K562 (cell line): ENCODE measurements around the gene NUP205. TPM values are rescaled to one million over a fixed set of nuclear protein-coding genes. Genes with fewer than 3 reads are reported as not detected.

Experiments
- ATAC-seq: fragments of 200-7000 bp; cut with Tn5 transposase; 3 replicates; pipeline ENCODE4 v1.9.1; 2020; ENCODE audit warnings: moderate library complexity
- BruUV-seq: library from RNA; stranded (reverse); fragments of 400-500 nt; replicated peaks from 2 replicates; lab custom pipeline; 2021; lab: Mats Ljungman, UMichigan
- CTCF ChIA-PET: fragments of 300-600 bp; formaldehyde crosslinking; extraction: SDS; loops from one replicate; lab custom pipeline; 2021; ENCODE audit warnings: low intra/inter-chr PET ratio; lab: Yijun Ruan, JAX
- POLR2A ChIA-PET: fragments of 300-600, 350-650 bp; sonication (Branson Sonifier 250); formaldehyde crosslinking; extraction: SDS; loops from one replicate; lab custom pipeline; 2021; ENCODE audit warnings: antibody characterized with exemption, inconsistent platforms; lab: Yijun Ruan, JAX
- DNase-seq, 4 experiments: peaks; one replicate each; pipeline versions ENCODE4 v3.0.0 to v3.0.0-alpha.2; 2011 to 2018; ENCODE audit warnings: low spot score in 3 of 4, mixed read lengths in 3 of 4; ENCODE audit errors: extremely low read depth in 1 of 4
- FAIRE-seq: peaks from 2 replicates; lab custom pipeline; 2011; peaks lifted over from hg19 to GRCh38; lab: Jason Lieb, UNC
- H2AFZ ChIP-seq: 2 replicates; pipeline ENCODE4 v1.6.0; 2011; ENCODE audit warnings: low read depth, low read length, control low read depth, inconsistent platforms
- H3K27ac ChIP-seq: fragments of 200-600 bp; 3 replicates; pipeline ENCODE4 v1.8.0; 2011; ENCODE audit warnings: low read depth, mild to moderate bottlenecking, control low read depth, inconsistent platforms, low read length, moderate library complexity, mixed read lengths; ENCODE audit errors: extremely low read depth
- H3K27me3 ChIP-seq, 2 experiments: fragments of 300-600 bp in 1 of 2; 2 replicates in 1 of 2; 3 replicates in 1 of 2; pipeline versions ENCODE4 v1.6.0 to v1.8.0; 2011; ENCODE audit warnings: inconsistent platforms in 2 of 2, low read length in 2 of 2, mild to moderate bottlenecking in 1 of 2, mixed read lengths in 1 of 2, moderate library complexity in 1 of 2; ENCODE audit not compliant: control insufficient read depth in 2 of 2, insufficient read depth in 2 of 2
- H3K36me3 ChIP-seq: fragments of 300-600 bp; 3 replicates; pipeline ENCODE4 v1.8.0; 2011; ENCODE audit warnings: mild to moderate bottlenecking, low read length, inconsistent platforms; ENCODE audit not compliant: control insufficient read depth, insufficient read depth
- H3K4me1 ChIP-seq, 2 experiments: fragments of 200-600 bp in 1 of 2; replicated peaks in 1 of 2; 2 replicates in 1 of 2; 3 replicates in 1 of 2; pipeline versions ENCODE4 v1.5.1 to v1.8.0; 2011; ENCODE audit warnings: inconsistent platforms in 2 of 2, low read length in 2 of 2, mild to moderate bottlenecking in 1 of 2, mixed read lengths in 1 of 2, moderate library complexity in 1 of 2; ENCODE audit not compliant: control insufficient read depth in 2 of 2, insufficient read depth in 2 of 2
- H3K4me2 ChIP-seq: 2 replicates; pipeline ENCODE4 v1.6.1; 2011; ENCODE audit warnings: low read length, control low read depth, inconsistent platforms, mixed read lengths; ENCODE audit not compliant: insufficient read depth
- H3K4me3 ChIP-seq: fragments of 200-600 bp; sonication (generic), shearing (Covaris generic); 2 replicates; pipeline ENCODE4 v1.5.1; 2016; ENCODE audit warnings: control low read depth, inconsistent platforms
- H3K79me2 ChIP-seq: fragments of 200-600 bp; 3 replicates; pipeline ENCODE4 v1.8.0; 2011; ENCODE audit warnings: low read length, inconsistent platforms; ENCODE audit not compliant: control insufficient read depth, insufficient read depth
- H3K9ac ChIP-seq, 2 experiments: 2 replicates each; pipeline versions ENCODE4 v1.6.0 to v1.6.1; 2011; ENCODE audit warnings: low read depth in 2 of 2, low read length in 2 of 2, control low read depth in 1 of 2, inconsistent platforms in 1 of 2, mild to moderate bottlenecking in 1 of 2, mixed read lengths in 1 of 2; ENCODE audit not compliant: insufficient read depth in 1 of 2
- H3K9me1 ChIP-seq: one replicate; pipeline ENCODE4 v1.6.0; 2011; ENCODE audit warnings: inconsistent platforms, mild to moderate bottlenecking, low read length, moderate library complexity; ENCODE audit not compliant: control insufficient read depth, insufficient read depth
- H3K9me3 ChIP-seq: replicated peaks from 2 replicates; pipeline ENCODE4 v1.5.1; 2011; ENCODE audit warnings: low read depth, low read length, inconsistent platforms; ENCODE audit not compliant: control insufficient read depth, insufficient read depth
- H4K20me1 ChIP-seq: replicated peaks from 2 replicates; pipeline ENCODE4 v1.6.1; 2011; ENCODE audit warnings: low read length, inconsistent platforms, mixed read lengths; ENCODE audit not compliant: control insufficient read depth, insufficient read depth
- CBFA2T3 ChIP-seq: fragments of 450-650 bp; IDR thresholded peaks from 2 replicates; pipeline ENCODE4 v1.6.1; 2017
- NCOA4 ChIP-seq: fragments of 450-650 bp; IDR thresholded peaks from 2 replicates; pipeline ENCODE4 v1.6.1; 2018; ENCODE audit warnings: mild to moderate bottlenecking; ENCODE audit not compliant: partially characterized antibody
- POLR2AphosphoS2 ChIP-seq: IDR thresholded peaks from 2 replicates; pipeline ENCODE4 v1.6.1; 2012; ENCODE audit warnings: low read length, improper control_type of control experiment
- RBM22 ChIP-seq: fragments of 200-400 bp; formaldehyde crosslinking; IDR thresholded peaks from 2 replicates; pipeline ENCODE4 v1.6.1; 2018; ENCODE audit warnings: low read length, low read depth; ENCODE audit not compliant: poor library complexity, severe bottlenecking
- SIN3B ChIP-seq: fragments of 450-650 bp; IDR thresholded peaks from 2 replicates; pipeline ENCODE4 v1.6.1; 2017; ENCODE audit warnings: low read depth, mild to moderate bottlenecking, moderate library complexity
- XRCC3 ChIP-seq: fragments of 450-650 bp; IDR thresholded peaks from 2 replicates; pipeline ENCODE4 v1.6.1; 2017; ENCODE audit warnings: mild to moderate bottlenecking, moderate library complexity
- ZNF143 ChIP-seq: sonication (generic); formaldehyde crosslinking; IDR thresholded peaks from 2 replicates; pipeline ENCODE4 v1.9.0; 2022; ENCODE audit warnings: mild to moderate bottlenecking, missing genetic modification reagents
- ZNF24 ChIP-seq: fragments of 450-650 bp; IDR thresholded peaks from 2 replicates; pipeline ENCODE4 v1.6.1; 2016
- ZNF717 ChIP-seq: fragments of 250-450 bp; sonication (Bioruptor Pico); IDR thresholded peaks from 2 replicates; pipeline ENCODE4 v1.5.0; 2021
- WGBS: fragments of 100-300 bp; shearing (Covaris generic); methylation state at CpG from one replicate; pipeline ENCODE4 v1.1.6; 2016; ENCODE audit warnings: low coverage, mixed read lengths; ENCODE audit not compliant: insufficient coverage; ENCODE audit errors: missing lambda C conversion rate; 5-methylcytosine and 5-hydroxymethylcytosine counted together
- in situ Hi-C: fragments of 300-500 bp; cut with MboI; formaldehyde crosslinking; loops from 4 replicates; pipeline ENCODE4 v1.15.0; 2018; ENCODE audit warnings: inconsistent platforms, mixed read lengths
- intact Hi-C: fragments of 100-400 bp; cut with micrococcal nuclease; formaldehyde crosslinking; loops from 2 replicates; pipeline ENCODE4 v1.14.2; 2022
- polyA plus RNA-seq, 8 experiments: library from polyadenylated mRNA; depleted of rRNA in 4 of 8; stranded (reverse) in 5 of 8; unstranded in 3 of 8; fragments of >200 nt; fragmentation: Nextera tagmentation in 2 of 8; fragmentation: Illumina TruSeq in 1 of 8; extraction: Ambion mirVana in 2 of 8; extraction: Trizol in 1 of 8; gene quantifications; 2 replicates each; pipeline versions ENCODE4 v1.2.1 to v1.2.3, GENCODE V29; 2011 to 2014; ENCODE audit warnings: inconsistent platforms in 1 of 8, missing spikeins in 1 of 8
- total RNA-seq, 7 experiments: library from RNA; depleted of rRNA in 6 of 7; stranded (reverse); fragments of >200 nt in 6 of 7; fragmentation: Illumina TruSeq in 2 of 7; extraction: Trizol in 2 of 7; gene quantifications; 2 replicates each; pipeline versions ENCODE4 v1.2.1 to v1.2.3, GENCODE V29; 2011 to 2021; ENCODE audit warnings: low replicate concordance in 1 of 7
- TF ChIP-seq, protein P1 (sequence below), 2 experiments: fragments of 450-650 bp; IDR thresholded peaks; 2 replicates each; pipeline ENCODE4 v1.6.1; 2016
- TF ChIP-seq, protein P2 (sequence below): fragments of 450-650 bp; IDR thresholded peaks from 2 replicates; pipeline ENCODE4 v1.6.1; 2016; ENCODE audit warnings: mild to moderate bottlenecking
- TF ChIP-seq, protein P3 (sequence below): fragments of 250-450 bp; sonication (Bioruptor Pico); IDR thresholded peaks from 2 replicates; pipeline ENCODE4 v1.5.0; 2021; ENCODE audit warnings: mild to moderate bottlenecking, moderate library complexity

NUP205 gene
- total and polyA plus RNA-seq, 9 of the 15 experiments (the other 6 are each of a cell fraction or from before 2014, with no cell fraction given), result 101 to 282 (median 193) TPM

DNA sequence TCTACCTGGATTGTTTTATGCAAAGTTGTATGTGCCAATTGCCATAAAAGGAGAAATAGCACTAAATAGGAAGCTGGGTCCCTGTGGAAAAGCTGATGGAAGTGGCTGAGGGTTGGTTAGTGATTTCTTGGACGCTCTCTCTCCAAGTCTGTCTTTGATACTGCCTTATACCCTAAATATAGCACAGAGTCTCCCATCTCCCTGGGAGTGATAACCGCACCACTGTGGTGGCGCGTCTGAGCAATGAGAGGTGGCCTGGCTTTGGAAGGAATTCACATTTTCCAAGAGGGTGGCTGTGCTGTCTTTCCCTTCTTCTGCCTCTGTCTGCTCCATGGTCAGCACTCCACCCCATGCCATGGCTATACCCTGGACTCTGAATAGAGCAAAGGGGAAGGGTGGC lies 135.8 kb downstream of the NUP205 start:
- no peaks in the 10 kb centered on the region for H4K20me1 ChIP-seq
- ChIA-PET POLR2A (no interaction called here), CTCF (no interaction called here)
- ATAC-seq (peak; percentile 25; the same call in 2 of the 3 replicates), DNase-seq (no peak), FAIRE-seq (no peak)
- no peaks in the 10 kb centered on the region for H3K4me1 ChIP-seq
- H3K27me3 ChIP-seq, result peaks cover 0 to 16% of the 10 kb centered on the region in 2 experiments; a peak in 3 of 5 replicates
- no peak overlapping the region for H3K9ac ChIP-seq
- in situ Hi-C loops, result no loop called here
- H3K4me3 ChIP-seq, result no peak overlapping the region
- H3K36me3 ChIP-seq, result no peaks in the 10 kb centered on the region; the same call in 2 of the 3 replicates
- TF ChIP-seq RBM22 (no peak), SIN3B (no peak), ZNF717 (CRISPR knock-in tag) (no peak), POLR2AphosphoS2 (no peak), CBFA2T3 (no peak), XRCC3 (no peak), ZNF24 (no peak), ZNF143 (CRISPR knock-in tag) (no peak), NCOA4 (no peak)
- TF ChIP-seq, protein P1, sequence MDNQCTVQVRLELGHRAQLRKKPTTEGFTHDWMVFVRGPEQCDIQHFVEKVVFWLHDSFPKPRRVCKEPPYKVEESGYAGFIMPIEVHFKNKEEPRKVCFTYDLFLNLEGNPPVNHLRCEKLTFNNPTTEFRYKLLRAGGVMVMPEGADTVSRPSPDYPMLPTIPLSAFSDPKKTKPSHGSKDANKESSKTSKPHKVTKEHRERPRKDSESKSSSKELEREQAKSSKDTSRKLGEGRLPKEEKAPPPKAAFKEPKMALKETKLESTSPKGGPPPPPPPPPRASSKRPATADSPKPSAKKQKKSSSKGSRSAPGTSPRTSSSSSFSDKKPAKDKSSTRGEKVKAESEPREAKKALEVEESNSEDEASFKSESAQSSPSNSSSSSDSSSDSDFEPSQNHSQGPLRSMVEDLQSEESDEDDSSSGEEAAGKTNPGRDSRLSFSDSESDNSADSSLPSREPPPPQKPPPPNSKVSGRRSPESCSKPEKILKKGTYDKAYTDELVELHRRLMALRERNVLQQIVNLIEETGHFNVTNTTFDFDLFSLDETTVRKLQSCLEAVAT (IDR thresholded peaks at IDR 0.05), result no peak
- TF ChIP-seq, protein P2, sequence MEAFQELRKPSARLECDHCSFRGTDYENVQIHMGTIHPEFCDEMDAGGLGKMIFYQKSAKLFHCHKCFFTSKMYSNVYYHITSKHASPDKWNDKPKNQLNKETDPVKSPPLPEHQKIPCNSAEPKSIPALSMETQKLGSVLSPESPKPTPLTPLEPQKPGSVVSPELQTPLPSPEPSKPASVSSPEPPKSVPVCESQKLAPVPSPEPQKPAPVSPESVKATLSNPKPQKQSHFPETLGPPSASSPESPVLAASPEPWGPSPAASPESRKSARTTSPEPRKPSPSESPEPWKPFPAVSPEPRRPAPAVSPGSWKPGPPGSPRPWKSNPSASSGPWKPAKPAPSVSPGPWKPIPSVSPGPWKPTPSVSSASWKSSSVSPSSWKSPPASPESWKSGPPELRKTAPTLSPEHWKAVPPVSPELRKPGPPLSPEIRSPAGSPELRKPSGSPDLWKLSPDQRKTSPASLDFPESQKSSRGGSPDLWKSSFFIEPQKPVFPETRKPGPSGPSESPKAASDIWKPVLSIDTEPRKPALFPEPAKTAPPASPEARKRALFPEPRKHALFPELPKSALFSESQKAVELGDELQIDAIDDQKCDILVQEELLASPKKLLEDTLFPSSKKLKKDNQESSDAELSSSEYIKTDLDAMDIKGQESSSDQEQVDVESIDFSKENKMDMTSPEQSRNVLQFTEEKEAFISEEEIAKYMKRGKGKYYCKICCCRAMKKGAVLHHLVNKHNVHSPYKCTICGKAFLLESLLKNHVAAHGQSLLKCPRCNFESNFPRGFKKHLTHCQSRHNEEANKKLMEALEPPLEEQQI, result no peak
- TF ChIP-seq, protein P3, sequence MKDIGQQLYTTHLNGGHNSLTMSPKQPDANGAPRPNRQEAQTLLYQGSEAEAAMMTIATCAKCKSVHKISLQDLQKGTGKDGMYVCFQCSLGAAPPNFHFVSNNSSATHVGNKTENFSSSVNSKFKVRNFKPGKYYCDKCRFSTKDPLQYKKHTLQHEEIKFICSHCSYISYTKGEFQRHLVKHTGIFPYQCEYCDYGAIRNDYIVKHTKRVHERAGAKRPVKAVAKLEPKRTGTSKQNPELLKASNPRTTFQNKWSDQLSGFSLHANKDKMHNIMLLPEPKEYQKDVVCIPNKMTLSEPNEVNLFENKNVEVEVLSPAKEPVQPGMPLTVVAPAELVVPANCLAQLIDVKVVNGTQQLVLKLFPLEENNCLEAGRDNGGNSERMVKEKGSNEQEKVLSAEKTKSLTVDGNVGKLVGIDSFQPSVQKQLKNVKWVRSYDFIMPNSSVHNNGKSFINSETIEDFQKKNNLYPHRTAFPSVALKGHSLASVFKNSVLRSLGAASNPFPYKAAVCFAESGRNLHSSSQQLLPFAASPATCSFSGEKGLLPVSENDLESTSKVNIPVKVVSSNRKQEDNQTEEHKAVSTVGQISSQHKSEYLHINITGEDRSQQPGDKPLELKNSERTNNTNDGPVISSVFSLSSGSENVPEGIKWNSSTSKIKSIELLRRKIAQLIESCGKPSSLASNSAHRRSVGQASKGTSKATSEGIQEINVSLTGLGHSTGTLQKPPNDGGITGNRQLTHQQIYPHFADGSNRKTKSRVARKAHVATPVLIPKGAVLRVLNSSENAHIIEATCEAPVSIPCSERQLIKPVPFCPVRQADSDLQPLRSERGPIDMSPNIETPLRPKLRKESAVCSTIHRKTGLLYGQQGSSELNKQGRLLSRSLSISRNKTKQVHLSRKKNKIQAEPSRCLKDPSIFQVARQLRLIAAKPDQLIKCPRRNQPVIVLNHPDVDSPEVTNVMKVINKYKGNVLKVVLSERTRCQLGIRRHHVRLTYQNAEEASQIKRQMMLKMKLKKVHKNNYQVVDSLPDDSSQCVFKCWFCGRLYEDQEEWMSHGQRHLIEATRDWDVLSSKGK, result no peak
- H3K27ac ChIP-seq, result no peak overlapping the region
- no peaks in the 10 kb centered on the region for H3K9me3 ChIP-seq
- H3K9me1 ChIP-seq, result no peaks in the 10 kb centered on the region
- no peak overlapping the region for H3K4me2 ChIP-seq
- 43% methylated on average over 4 of the region's 4 CpGs for WGBS
- H2AFZ ChIP-seq, result no peak overlapping the region
- no TSS peak for BruUV-seq
- no peaks in the 10 kb centered on the region for H3K79me2 ChIP-seq
- intact Hi-C loops, result no loop called here
